Neuronal stem cell (in vitro differentiated cells): Measurements from ENCODE around the gene ADAMTS17.
A peak's percentile ranks its signal among the peaks of the same experiment; 100 is the strongest.

ENCODE experiments used
- DNase-seq: peaks from one replicate; pipeline ENCODE4 v3.0.0-alpha.2; 2013; ENCODE audit warnings: low spot score
- H2AFZ ChIP-seq: one replicate; pipeline ENCODE4 v1.6.1; 2013; ENCODE audit warnings: mild to moderate bottlenecking, low read length, inconsistent platforms
- H2AK5ac ChIP-seq: 2 replicates; pipeline ENCODE4 v1.6.1; 2013; ENCODE audit warnings: low read depth, mild to moderate bottlenecking, inconsistent platforms, low read length, moderate library complexity, mixed read lengths
- H2BK120ac ChIP-seq: 2 replicates; pipeline ENCODE4 v1.6.1; 2013; ENCODE audit warnings: low read depth, mild to moderate bottlenecking, inconsistent platforms, low read length, moderate library complexity, mixed read lengths
- H2BK12ac ChIP-seq: one replicate; pipeline ENCODE4 v1.6.1; 2013; ENCODE audit warnings: low read length, inconsistent platforms
- H2BK15ac ChIP-seq: 2 replicates; pipeline ENCODE4 v1.6.1; 2013; ENCODE audit warnings: mild to moderate bottlenecking, low read length, inconsistent platforms, mixed read lengths
- H2BK5ac ChIP-seq: one replicate; pipeline ENCODE4 v1.6.1; 2013; ENCODE audit warnings: inconsistent platforms, mild to moderate bottlenecking, low read length, moderate library complexity
- H3K14ac ChIP-seq: one replicate; pipeline ENCODE4 v1.6.1; 2013; ENCODE audit warnings: low read length, inconsistent platforms
- H3K18ac ChIP-seq: 2 replicates; pipeline ENCODE4 v1.6.1; 2013; ENCODE audit warnings: low read length, inconsistent platforms
- H3K23ac ChIP-seq: 2 replicates; pipeline ENCODE4 v1.6.1; 2013; ENCODE audit warnings: low read depth, mild to moderate bottlenecking, mixed read lengths, low read length, inconsistent platforms; ENCODE audit not compliant: poor library complexity
- H3K27ac ChIP-seq: replicated peaks from 3 replicates; pipeline ENCODE4 v1.5.1; 2013; ENCODE audit warnings: low read length, inconsistent platforms
- H3K27me3 ChIP-seq, 3 experiments: 2 replicates each; pipeline ENCODE4 v1.6.1; 2013; ENCODE audit warnings: low read length in 3 of 3, mild to moderate bottlenecking in 2 of 3, inconsistent platforms in 1 of 3, low read depth in 1 of 3, mixed read lengths in 1 of 3, moderate library complexity in 1 of 3; ENCODE audit not compliant: control insufficient read depth in 3 of 3, insufficient read depth in 3 of 3
- H3K36me3 ChIP-seq, 2 donors: replicated peaks in 1 of 2; 2 replicates each; pipeline ENCODE4 v1.6.1; 2013; ENCODE audit warnings: low read length in 2 of 2; ENCODE audit not compliant: control insufficient read depth in 2 of 2, insufficient read depth in 2 of 2
- H3K4ac ChIP-seq: 2 replicates; pipeline ENCODE4 v1.6.1; 2013; ENCODE audit warnings: inconsistent platforms, mild to moderate bottlenecking, low read length, moderate library complexity
- H3K4me1 ChIP-seq, 2 donors: 1 replicate in 1 of 2; 2 replicates in 1 of 2; pipeline ENCODE4 v1.6.1; 2013; ENCODE audit warnings: low read length in 2 of 2, low read depth in 1 of 2; ENCODE audit not compliant: control insufficient read depth in 2 of 2, insufficient read depth in 1 of 2
- H3K4me2 ChIP-seq: one replicate; pipeline ENCODE4 v1.6.1; 2013; ENCODE audit warnings: mild to moderate bottlenecking, low read length, inconsistent platforms; ENCODE audit not compliant: insufficient read depth, poor library complexity, severe bottlenecking
- H3K4me3 ChIP-seq, 2 donors: 2 replicates each; pipeline ENCODE4 v1.5.1; 2013; ENCODE audit warnings: low read length in 2 of 2, mild to moderate bottlenecking in 2 of 2, inconsistent platforms in 1 of 2, moderate library complexity in 1 of 2
- H3K79me1 ChIP-seq: one replicate; pipeline ENCODE4 v1.6.1; 2013; ENCODE audit warnings: low read depth, mild to moderate bottlenecking, inconsistent platforms, low read length, moderate library complexity
- H3K9ac ChIP-seq: one replicate; pipeline ENCODE4 v1.6.1; 2013; ENCODE audit warnings: mild to moderate bottlenecking, low read depth, low read length, inconsistent platforms; ENCODE audit not compliant: poor library complexity
- H3K9me3 ChIP-seq, 2 donors: replicated peaks in 1 of 2; 2 replicates each; pipeline versions ENCODE3 to v1.6.1; 2013; ENCODE audit warnings: low read length in 2 of 2, mild to moderate bottlenecking in 2 of 2, inconsistent platforms in 1 of 2, low read depth in 1 of 2, mixed read lengths in 1 of 2, moderate library complexity in 1 of 2; ENCODE audit not compliant: control insufficient read depth in 2 of 2, insufficient read depth in 1 of 2
- H4K8ac ChIP-seq: one replicate; pipeline ENCODE4 v1.6.1; 2013; ENCODE audit warnings: low read depth, mild to moderate bottlenecking, inconsistent platforms, low read length, moderate library complexity
- H4K91ac ChIP-seq: one replicate; pipeline ENCODE4 v1.6.1; 2013; ENCODE audit warnings: low read length, low read depth, mild to moderate bottlenecking, inconsistent platforms; ENCODE audit not compliant: poor library complexity
- WGBS, 2 donors: extraction: QIAGEN DNeasy Blood & Tissue Kit; methylation state at CpG; one replicate each; pipeline ENCODE4 v1.1.7; 2013; ENCODE audit warnings: missing lambda C conversion rate in 2 of 2, mixed read lengths in 1 of 2; ENCODE audit not compliant: insufficient read length in 2 of 2, insufficient replicate concordance in 1 of 2; ENCODE audit errors: extremely low coverage in 2 of 2; 5-methylcytosine and 5-hydroxymethylcytosine counted together

Gene ADAMTS17

GRCh38 chr15:99977929-99978328, 363.8 kb downstream of the ADAMTS17 start:
- no peak overlapping the region for H3K4me3 ChIP-seq
- H3K4ac ChIP-seq, result no peak overlapping the region
- H3K23ac ChIP-seq, result no peak overlapping the region
- peaks cover 0 to 8% of the 10 kb centered on the region in 2 donors for H3K4me1 ChIP-seq
- H3K4me2 ChIP-seq, result no peak overlapping the region
- no peaks in the 10 kb centered on the region for H3K27me3 ChIP-seq
- H2BK12ac ChIP-seq, result no peak overlapping the region
- no peaks in the 10 kb centered on the region for H3K9me3 ChIP-seq
- H2AK5ac ChIP-seq, result no peak overlapping the region
- no peak overlapping the region for H2BK15ac ChIP-seq
- H3K14ac ChIP-seq, result no peak overlapping the region
- H2BK5ac ChIP-seq, result no peak overlapping the region
- no peaks in the 10 kb centered on the region for H3K36me3 ChIP-seq
- H4K91ac ChIP-seq, result no peak overlapping the region
- no CpG with 5 or more reads among the region's 10 CpGs for WGBS, 2 donors
- H3K18ac ChIP-seq, result peak overlapping the region; percentile 2
- no peak overlapping the region for H4K8ac ChIP-seq
- H3K9ac ChIP-seq, result no peak overlapping the region
- no peak overlapping the region for H3K27ac ChIP-seq
- H3K79me1 ChIP-seq, result no peaks in the 10 kb centered on the region
- no peak overlapping the region for H2AFZ ChIP-seq
- no peak for DNase-seq
- no peak overlapping the region for H2BK120ac ChIP-seq

- DNase-seq, result no peak
- Histone ChIP-seq H3K4me1 (no peaks in the 10 kb centered on the region), H2BK12ac (no peak overlapping the region), H2BK120ac (no peak overlapping the region), H3K79me1 (no peaks in the 10 kb centered on the region), H2AK5ac (no peak overlapping the region), H3K27me3 (no peaks in the 10 kb centered on the region), H3K14ac (no peak overlapping the region), H3K4ac (no peak overlapping the region), H2BK5ac (no peak overlapping the region), H2BK15ac (no peak overlapping the region), H4K91ac (no peak overlapping the region), H3K4me2 (no peak overlapping the region), H3K36me3 (no peaks in the 10 kb centered on the region), H3K18ac (no peak overlapping the region), H3K27ac (no peak overlapping the region), H3K9me3 (no peaks in the 10 kb centered on the region), H3K4me3 (no peak overlapping the region), H3K9ac (no peak overlapping the region), H4K8ac (no peak overlapping the region), H3K23ac (no peak overlapping the region), H2AFZ (no peak overlapping the region)
- WGBS, 2 donors, result no CpG with 5 or more reads among the region's 9 CpGs
These were observed 364.9 kb downstream of the ADAMTS17 start for GRCh38 chr15:99976811-99977271.

- Histone ChIP-seq H3K4me1 (peaks cover 0 to 2% of the 10 kb centered on the region in 2 donors), H2AK5ac (no peak overlapping the region), H4K91ac (no peak overlapping the region), H3K14ac (no peak overlapping the region), H3K27ac (no peak overlapping the region), H2BK120ac (peak overlapping the region; percentile 3), H3K18ac (peak overlapping the region; percentile 62), H2BK5ac (no peak overlapping the region), H3K4me3 (no peak overlapping the region), H2BK12ac (peak overlapping the region; percentile 66), H2BK15ac (no peak overlapping the region), H3K9me3 (no peaks in the 10 kb centered on the region), H2AFZ (no peak overlapping the region), H3K23ac (no peak overlapping the region), H4K8ac (no peak overlapping the region), H3K27me3 (no peaks in the 10 kb centered on the region), H3K79me1 (no peaks in the 10 kb centered on the region), H3K4ac (no peak overlapping the region), H3K9ac (no peak overlapping the region), H3K36me3 (no peaks in the 10 kb centered on the region), H3K4me2 (no peak overlapping the region)
- DNase-seq, result no peak
- WGBS, 2 donors, result no CpG with 5 or more reads among the region's 16 CpGs
These were observed 365.8 kb downstream of the ADAMTS17 start for GRCh38 chr15:99976000-99976399.

- no CpG with 5 or more reads among the region's 17 CpGs for WGBS, 2 donors
- no peak overlapping the region for H2AK5ac ChIP-seq
These were observed 367.5 kb downstream of the ADAMTS17 start for GRCh38 chr15:99974246-99974645.

More at GRCh38 chr15:99974246-99974645, 367.5 kb downstream of the ADAMTS17 start:
- Histone ChIP-seq H2BK120ac (no peak overlapping the region), H3K14ac (no peak overlapping the region), H3K4ac (no peak overlapping the region), H3K9ac (no peak overlapping the region), H3K4me2 (no peak overlapping the region), H2BK5ac (no peak overlapping the region), H3K27ac (no peak overlapping the region), H3K23ac (peak overlapping the region; percentile 9), H3K27me3 (no peaks in the 10 kb centered on the region), H3K79me1 (no peaks in the 10 kb centered on the region), H4K8ac (no peak overlapping the region), H2AFZ (no peak overlapping the region), H3K36me3 (no peaks in the 10 kb centered on the region), H2BK15ac (peak overlapping the region; percentile 22), H3K9me3 (no peaks in the 10 kb centered on the region), H4K91ac (no peak overlapping the region), H2BK12ac (no peak overlapping the region), H3K18ac (no peak overlapping the region), H3K4me3 (no peak overlapping the region), H3K4me1 (peaks cover 0 to 6% of the 10 kb centered on the region in 2 donors)
- DNase-seq, result no peak
